Medulla oblongata (tissue), 1 donor: Measurements from ENCODE around the gene ZNF516.

Experiments
- DNase-seq: peaks from one replicate; pipeline ENCODE4 v3.0.0-alpha.2; 2015; ENCODE audit errors: extremely low spot score

The ZNF516 gene

GRCh38 chr18:76364282-76365259 is 130.5 kb downstream of the ZNF516 start:
- DNase-seq, result no peak

GRCh38 chr18:76363436-76364120 is 131.5 kb downstream of the ZNF516 start:
- no peak for DNase-seq

GRCh38 chr18:76362676-76363075 is 132.4 kb downstream of the ZNF516 start:
- DNase-seq, result no peak

- no peak for DNase-seq
Observed at GRCh38 chr18:76361219-76361618, 133.8 kb downstream of the ZNF516 start.

- DNase-seq, result no peak
Observed at GRCh38 chr18:76359909-76360308, 135.1 kb downstream of the ZNF516 start.

GRCh38 chr18:76358774-76359173 is 136.3 kb downstream of the ZNF516 start:
- no peak for DNase-seq

GRCh38 chr18:76357585-76358260 is 137.3 kb downstream of the ZNF516 start:
- no peak for DNase-seq

- no peak for DNase-seq
Observed at GRCh38 chr18:76357174-76357573, 137.9 kb downstream of the ZNF516 start.

GRCh38 chr18:76356666-76357065 is 138.4 kb downstream of the ZNF516 start:
- no peak for DNase-seq

- no peak for DNase-seq
Observed at GRCh38 chr18:76354348-76354747, 140.7 kb downstream of the ZNF516 start.

GRCh38 chr18:76353500-76353899 is 141.5 kb downstream of the ZNF516 start:
- no peak for DNase-seq

GRCh38 chr18:76353046-76353445 is 142.0 kb downstream of the ZNF516 start:
- DNase-seq, result no peak

GRCh38 chr18:76351961-76352581 is 143.0 kb downstream of the ZNF516 start:
- DNase-seq, result no peak

- DNase-seq, result no peak
Observed at GRCh38 chr18:76350134-76351025, 144.7 kb downstream of the ZNF516 start.

GRCh38 chr18:76349067-76349715 is 145.9 kb downstream of the ZNF516 start:
- peak; percentile 82 for DNase-seq

GRCh38 chr18:76348267-76349066 is 146.6 kb downstream of the ZNF516 start:
- DNase-seq, result no peak

- DNase-seq, result no peak
Observed at GRCh38 chr18:76347341-76347740, 147.7 kb downstream of the ZNF516 start.

GRCh38 chr18:76346490-76347130 is 148.4 kb downstream of the ZNF516 start:
- no peak for DNase-seq

- no peak for DNase-seq
Observed at GRCh38 chr18:76345901-76346300, 149.1 kb downstream of the ZNF516 start.
